A673 (cell line): Measurements from ENCODE around the gene WDR37. TPM values are rescaled to one million over a fixed set of nuclear protein-coding genes. Genes with fewer than 3 reads are reported as not detected.

Experiments used
- BruUV-seq: library from RNA; stranded (reverse); fragments of 400-500 nt; replicated peaks from 2 replicates; lab custom pipeline; 2021; lab: Mats Ljungman, UMichigan
- CTCF ChIA-PET: fragments of 300-600 bp; sonication (Branson Sonifier 250); formaldehyde crosslinking; loops from one replicate; lab custom pipeline; 2022; ENCODE audit warnings: antibody characterized with exemption; lab: Charles Lee
- POLR2A ChIA-PET: fragments of 300-600 bp; sonication (Branson Sonifier 250); formaldehyde crosslinking; loops from one replicate; lab custom pipeline; 2022; ENCODE audit warnings: antibody characterized with exemption; ENCODE audit not compliant: low non-redundant PET; lab: Charles Lee
- DNase-seq: peaks from one replicate; pipeline ENCODE4 v3.0.0-alpha.2; 2015; ENCODE audit warnings: low spot score
- H3K27ac ChIP-seq: fragments of 200-600 bp; sonication (generic); 2 replicates; pipeline ENCODE4 v1.5.1; 2016; ENCODE audit warnings: mixed run types, low read depth, mild to moderate bottlenecking, mixed read lengths, antibody characterized with exemption, low read length; ENCODE audit not compliant: poor library complexity, severe bottlenecking
- H3K27me3 ChIP-seq: fragments of 200-600 bp; sonication (generic); replicated peaks from 2 replicates; pipeline ENCODE4 v1.6.1; 2017; ENCODE audit warnings: mixed run types, low read depth, mild to moderate bottlenecking, mixed read lengths, antibody characterized with exemption, low read length; ENCODE audit not compliant: insufficient read depth, poor library complexity
- H3K36me3 ChIP-seq: fragments of 200-600 bp; sonication (generic); 2 replicates; pipeline ENCODE4 v1.6.1; 2016; ENCODE audit warnings: mixed run types, mild to moderate bottlenecking, mixed read lengths, antibody characterized with exemption, low read length; ENCODE audit not compliant: insufficient read depth, poor library complexity, severe bottlenecking
- H3K4me1 ChIP-seq: fragments of 200-600 bp; sonication (generic); 2 replicates; pipeline ENCODE4 v1.6.1; 2017; ENCODE audit warnings: mixed run types, mild to moderate bottlenecking, mixed read lengths, antibody characterized with exemption, low read length; ENCODE audit not compliant: insufficient read depth, poor library complexity, severe bottlenecking
- H3K4me3 ChIP-seq: fragments of 200-600 bp; sonication (generic); 2 replicates; pipeline ENCODE4 v1.5.1; 2016; ENCODE audit warnings: low read depth, mixed run types, mild to moderate bottlenecking, mixed read lengths, low read length; ENCODE audit not compliant: poor library complexity, severe bottlenecking
- H3K9me3 ChIP-seq: fragments of 200-600 bp; sonication (generic); 2 replicates; pipeline ENCODE4 v1.6.1; 2016; ENCODE audit warnings: mixed run types, low read depth, mild to moderate bottlenecking, mixed read lengths, antibody characterized with exemption, low read length; ENCODE audit not compliant: poor library complexity, severe bottlenecking
- CTCF ChIP-seq: fragments of 300-800, 200-600 bp; sonication (generic); conservative IDR thresholded peaks from 2 replicates; pipeline ENCODE4 v1.5.1; 2017; ENCODE audit warnings: low read depth, mild to moderate bottlenecking, antibody characterized with exemption, low read length, moderate library complexity, mixed read lengths
- EZH2 ChIP-seq: fragments of 200-600 bp; sonication (generic); IDR thresholded peaks from 2 replicates; pipeline ENCODE4 v1.6.1; 2017; ENCODE audit warnings: borderline replicate concordance, low read depth, mild to moderate bottlenecking, mixed read lengths, antibody characterized with exemption, low read length; ENCODE audit not compliant: poor library complexity, severe bottlenecking
- intact Hi-C: fragments of 100-400 bp; cut with micrococcal nuclease; formaldehyde crosslinking; loops from one replicate; pipeline ENCODE4 v1.10.0; 2022; ENCODE audit not compliant: unreplicated experiment
- total RNA-seq: library from RNA; stranded (reverse); gene quantifications from 2 replicates; pipeline ENCODE4 v1.2.3, GENCODE V29; 2021

WDR37 gene
- total RNA-seq, 1 experiment from 2014 or later = 12.6 TPM

- Histone ChIP-seq H3K4me3 (no peak overlapping the region), H3K27ac (no peak overlapping the region), H3K4me1 (no peaks in the 10 kb centered on the region), H3K9me3 (no peaks in the 10 kb centered on the region), H3K36me3 (peaks cover 10% of the 10 kb centered on the region), H3K27me3 (no peaks in the 10 kb centered on the region)
- no peak for TF ChIP-seq EZH2
- no peak for TF ChIP-seq CTCF
- no TSS peak for BruUV-seq
- DNase-seq = no peak
- POLR2A ChIA-PET = no interaction called here
- CTCF ChIA-PET = no interaction called here
- intact Hi-C loops = no loop called here
These were observed 47.4 kb downstream of the WDR37 start for GRCh38 chr10:1103551-1103950.

DNA sequence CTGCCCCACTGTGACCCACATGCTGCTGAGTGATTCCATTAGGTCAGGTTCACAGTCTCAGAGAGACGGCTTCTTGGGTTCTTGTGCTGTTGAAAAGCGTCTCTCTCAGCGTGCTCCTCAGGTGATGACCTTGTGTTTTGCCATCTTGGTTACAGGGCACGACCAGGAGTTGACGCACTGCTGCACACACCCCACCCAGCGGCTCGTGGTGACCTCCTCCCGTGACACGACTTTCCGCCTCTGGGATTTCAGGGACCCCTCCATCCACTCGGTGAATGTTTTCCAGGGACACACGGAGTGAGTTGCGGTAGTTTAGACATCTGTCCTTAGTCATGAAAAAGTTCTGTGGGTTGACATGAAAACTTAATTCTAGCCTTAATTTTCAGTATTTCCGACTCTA, 48.8 kb downstream of the WDR37 start:
- Histone ChIP-seq H3K4me3 (no peak overlapping the region), H3K36me3 (peaks cover 10% of the 10 kb centered on the region), H3K27me3 (no peaks in the 10 kb centered on the region), H3K9me3 (no peaks in the 10 kb centered on the region), H3K4me1 (no peaks in the 10 kb centered on the region), H3K27ac (no peak overlapping the region)
- POLR2A ChIA-PET = no interaction called here
- TF ChIP-seq EZH2 = no peak
- TF ChIP-seq CTCF = no peak
- DNase-seq = no peak
- intact Hi-C loops = no loop called here
- CTCF ChIA-PET = no interaction called here
- BruUV-seq = no TSS peak

- Histone ChIP-seq H3K9me3 (no peaks in the 10 kb centered on the region), H3K4me1 (peaks cover 9% of the 10 kb centered on the region), H3K36me3 (peaks cover 10% of the 10 kb centered on the region), H3K4me3 (no peak overlapping the region), H3K27me3 (no peaks in the 10 kb centered on the region), H3K27ac (no peak overlapping the region)
- no peak for TF ChIP-seq CTCF
- no peak for TF ChIP-seq EZH2
- CTCF ChIA-PET = no interaction called here
- DNase-seq = no peak
- POLR2A ChIA-PET = no interaction called here
- BruUV-seq = no TSS peak
- intact Hi-C loops = no loop called here
These were observed 50.8 kb downstream of the WDR37 start for GRCh38 chr10:1107004-1107403.
